CD14-positive monocyte (primary cell): ENCODE data around the gene PCDHA4. TPM values are rescaled to one million over a fixed set of nuclear protein-coding genes. Genes with fewer than 3 reads are reported as not detected.

ENCODE experiments used
- DNase-seq, 3 donors: peaks; one replicate each; pipeline ENCODE4 v3.0.0-alpha.2; 2011 to 2022
- H2AFZ ChIP-seq: 2 replicates; pipeline ENCODE4 v1.6.0; 2012; ENCODE audit warnings: mild to moderate bottlenecking, low read depth, low read length, inconsistent platforms; ENCODE audit not compliant: insufficient read depth, poor library complexity, severe bottlenecking
- H3K27ac ChIP-seq, 2 donors: 1 replicate in 1 of 2; 2 replicates in 1 of 2; pipeline ENCODE4 v1.5.1; 2012 to 2013; ENCODE audit warnings: low read length in 2 of 2, control low read depth in 1 of 2, inconsistent platforms in 1 of 2, low read depth in 1 of 2, mild to moderate bottlenecking in 1 of 2
- H3K27me3 ChIP-seq, 2 donors: one replicate each; pipeline versions ENCODE4 v1.6.0 to v1.6.1; 2011 to 2013; ENCODE audit warnings: low read length in 2 of 2; ENCODE audit not compliant: control insufficient read depth in 2 of 2, insufficient read depth in 2 of 2
- H3K36me3 ChIP-seq, 2 donors: replicated peaks in 1 of 2; 1 replicate in 1 of 2; 2 replicates in 1 of 2; pipeline versions ENCODE4 v1.5.1 to v1.6.1; 2012 to 2013; ENCODE audit warnings: low read length in 2 of 2, control low read depth in 1 of 2, inconsistent platforms in 1 of 2, mild to moderate bottlenecking in 1 of 2; ENCODE audit not compliant: insufficient read depth in 2 of 2, control insufficient read depth in 1 of 2
- H3K4me1 ChIP-seq, 2 donors: 1 replicate in 1 of 2; 2 replicates in 1 of 2; pipeline versions ENCODE4 v1.5.1 to v1.6.1; 2012 to 2013; ENCODE audit warnings: low read length in 2 of 2, control low read depth in 1 of 2, inconsistent platforms in 1 of 2, mild to moderate bottlenecking in 1 of 2, moderate library complexity in 1 of 2; ENCODE audit not compliant: insufficient read depth in 2 of 2, control insufficient read depth in 1 of 2
- H3K4me2 ChIP-seq: replicated peaks from 2 replicates; pipeline ENCODE3; 2012; ENCODE audit warnings: low read length, moderate library complexity, mild to moderate bottlenecking; ENCODE audit not compliant: poor library complexity, severe bottlenecking; ENCODE audit errors: extremely low read depth
- H3K4me3 ChIP-seq, 3 experiments: fragments of 200-600 bp in 1 of 3; sonication (generic) in 1 of 3; replicated peaks in 1 of 3; 1 replicate in 2 of 3; 2 replicates in 1 of 3; pipeline ENCODE4 v1.5.1; 2011 to 2013; ENCODE audit warnings: low read length in 3 of 3, mild to moderate bottlenecking in 3 of 3, control low read depth in 2 of 3, low read depth in 2 of 3, inconsistent platforms in 1 of 3, moderate library complexity in 1 of 3
- H3K79me2 ChIP-seq: 2 replicates; pipeline ENCODE4 v1.6.0; 2012; ENCODE audit warnings: mild to moderate bottlenecking, control low read depth, inconsistent platforms, low read length, moderate library complexity; ENCODE audit not compliant: insufficient read depth
- H3K9ac ChIP-seq: 2 replicates; pipeline ENCODE4 v1.6.0; 2017; ENCODE audit warnings: low read length, mild to moderate bottlenecking; ENCODE audit not compliant: insufficient read depth, poor library complexity, severe bottlenecking
- H3K9me3 ChIP-seq, 2 donors: replicated peaks in 1 of 2; 1 replicate in 1 of 2; 2 replicates in 1 of 2; pipeline versions ENCODE4 v1.5.1 to v1.6.1; 2012 to 2013; ENCODE audit warnings: low read length in 2 of 2, control low read depth in 1 of 2; ENCODE audit not compliant: control insufficient read depth in 1 of 2, insufficient read depth in 1 of 2
- H4K20me1 ChIP-seq: 2 replicates; pipeline ENCODE4 v1.6.0; 2012; ENCODE audit warnings: mild to moderate bottlenecking, low read length, control low read depth, moderate library complexity; ENCODE audit not compliant: insufficient read depth
- H3K27ac Mint-ChIP-seq, 7 donors: one replicate each; pipeline ENCODE4 v1.8.0; 2020; ENCODE audit warnings: mild to moderate bottlenecking in 7 of 7, mixed read lengths in 7 of 7, moderate library complexity in 6 of 7, inconsistent platforms in 2 of 7
- H3K27me3 Mint-ChIP-seq, 3 donors: one replicate each; pipeline ENCODE4 v1.8.0; 2021 to 2022; ENCODE audit warnings: low read depth in 3 of 3, mild to moderate bottlenecking in 3 of 3, mixed read lengths in 3 of 3, moderate library complexity in 3 of 3, inconsistent platforms in 1 of 3
- H3K36me3 Mint-ChIP-seq, 2 donors: one replicate each; pipeline ENCODE4 v1.8.0; 2020; ENCODE audit warnings: mixed read lengths in 2 of 2, inconsistent platforms in 1 of 2, mild to moderate bottlenecking in 1 of 2
- H3K4me1 Mint-ChIP-seq: one replicate; pipeline ENCODE4 v1.8.0; 2020; ENCODE audit warnings: mild to moderate bottlenecking, mixed read lengths
- H3K4me3 Mint-ChIP-seq, 2 donors: one replicate each; pipeline ENCODE4 v1.8.0; 2020; ENCODE audit warnings: mild to moderate bottlenecking in 2 of 2, mixed read lengths in 2 of 2, moderate library complexity in 1 of 2
- H3K9me3 Mint-ChIP-seq, 7 donors: one replicate each; pipeline ENCODE4 v1.8.0; 2020 to 2022; ENCODE audit warnings: mixed read lengths in 7 of 7, mild to moderate bottlenecking in 6 of 7, moderate library complexity in 6 of 7, inconsistent platforms in 2 of 7
- WGBS: methylation state at CpG from one replicate; pipeline ENCODE4 v1.1.5; 2013; ENCODE audit warnings: missing lambda C conversion rate; ENCODE audit not compliant: insufficient coverage; 5-methylcytosine and 5-hydroxymethylcytosine counted together
- intact Hi-C, 2 donors: fragments of 100-400 bp; cut with micrococcal nuclease; formaldehyde crosslinking; loops; one replicate each; pipeline versions ENCODE4 v1.15.0 to v1.15.1; 2023
- polyA plus RNA-seq, 3 donors: library from polyadenylated mRNA; depleted of rRNA in 1 of 3; unstranded in 2 of 3; stranded (reverse) in 1 of 3; fragments of 300-500 nt in 2 of 3; fragments of >200 nt in 1 of 3; fragmentation: Illumina TruSeq in 2 of 3; gene quantifications; 1 replicate in 2 of 3; 2 replicates in 1 of 3; pipeline ENCODE4 v1.2.3, GENCODE V29; 2012 to 2021
- TF ChIP-seq, protein P1 (sequence below): fragments of 200-600 bp; IDR thresholded peaks from one replicate; pipeline ENCODE4 v1.8.0; 2022; ENCODE audit warnings: antibody characterized with exemption, mild to moderate bottlenecking

PCDHA4 gene
- polyA plus RNA-seq, 3 donors: not detected

DNA sequence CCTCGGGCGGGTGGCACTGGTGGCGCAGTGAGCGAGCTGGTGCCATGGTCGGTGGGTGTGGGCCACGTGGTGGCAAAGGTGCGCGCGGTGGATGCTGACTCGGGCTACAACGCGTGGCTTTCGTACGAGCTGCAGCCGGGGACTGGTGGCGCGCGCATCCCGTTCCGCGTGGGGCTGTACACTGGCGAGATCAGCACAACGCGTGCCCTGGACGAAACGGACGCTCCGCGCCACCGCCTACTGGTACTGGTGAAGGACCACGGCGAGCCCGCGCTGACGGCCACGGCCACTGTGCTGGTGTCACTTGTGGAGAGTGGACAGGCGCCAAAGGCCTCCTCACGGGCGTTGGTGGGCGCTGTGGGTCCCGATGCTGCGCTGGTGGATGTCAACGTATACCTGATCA lies 2.0 kb downstream of the PCDHA4 start:
- H3K4me1 Mint-ChIP-seq: no peaks in the 10 kb centered on the region
- WGBS: 68% methylated on average over 43 of the region's 43 CpGs
- Histone ChIP-seq H3K27me3 (peaks cover 0 to 13% of the 10 kb centered on the region in 2 donors), H3K9me3 (peaks cover 31 to 36% of the 10 kb centered on the region in 2 donors), H3K4me1 (no peaks in the 10 kb centered on the region), H4K20me1 (no peaks in the 10 kb centered on the region), H2AFZ (no peak overlapping the region), H3K79me2 (no peaks in the 10 kb centered on the region), H3K36me3 (no peaks in the 10 kb centered on the region), H3K4me2 (no peak overlapping the region), H3K9ac (no peak overlapping the region), H3K27ac (no peak overlapping the region), H3K4me3 (no peak overlapping the region)
- TF ChIP-seq, protein P1, sequence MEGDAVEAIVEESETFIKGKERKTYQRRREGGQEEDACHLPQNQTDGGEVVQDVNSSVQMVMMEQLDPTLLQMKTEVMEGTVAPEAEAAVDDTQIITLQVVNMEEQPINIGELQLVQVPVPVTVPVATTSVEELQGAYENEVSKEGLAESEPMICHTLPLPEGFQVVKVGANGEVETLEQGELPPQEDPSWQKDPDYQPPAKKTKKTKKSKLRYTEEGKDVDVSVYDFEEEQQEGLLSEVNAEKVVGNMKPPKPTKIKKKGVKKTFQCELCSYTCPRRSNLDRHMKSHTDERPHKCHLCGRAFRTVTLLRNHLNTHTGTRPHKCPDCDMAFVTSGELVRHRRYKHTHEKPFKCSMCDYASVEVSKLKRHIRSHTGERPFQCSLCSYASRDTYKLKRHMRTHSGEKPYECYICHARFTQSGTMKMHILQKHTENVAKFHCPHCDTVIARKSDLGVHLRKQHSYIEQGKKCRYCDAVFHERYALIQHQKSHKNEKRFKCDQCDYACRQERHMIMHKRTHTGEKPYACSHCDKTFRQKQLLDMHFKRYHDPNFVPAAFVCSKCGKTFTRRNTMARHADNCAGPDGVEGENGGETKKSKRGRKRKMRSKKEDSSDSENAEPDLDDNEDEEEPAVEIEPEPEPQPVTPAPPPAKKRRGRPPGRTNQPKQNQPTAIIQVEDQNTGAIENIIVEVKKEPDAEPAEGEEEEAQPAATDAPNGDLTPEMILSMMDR: no peak
- H3K9me3 Mint-ChIP-seq: peaks cover 29 to 51% (median 46%) of the 10 kb centered on the region in 7 donors
- no peak overlapping the region for H3K27ac Mint-ChIP-seq
- intact Hi-C loops: no loop called here
- H3K4me3 Mint-ChIP-seq: no peak overlapping the region
- H3K36me3 Mint-ChIP-seq: peaks cover 0 to 3% of the 10 kb centered on the region in 2 donors
- H3K27me3 Mint-ChIP-seq: peaks cover 4 to 11% (median 9%) of the 10 kb centered on the region in 3 donors
- no peak for DNase-seq

DNA sequence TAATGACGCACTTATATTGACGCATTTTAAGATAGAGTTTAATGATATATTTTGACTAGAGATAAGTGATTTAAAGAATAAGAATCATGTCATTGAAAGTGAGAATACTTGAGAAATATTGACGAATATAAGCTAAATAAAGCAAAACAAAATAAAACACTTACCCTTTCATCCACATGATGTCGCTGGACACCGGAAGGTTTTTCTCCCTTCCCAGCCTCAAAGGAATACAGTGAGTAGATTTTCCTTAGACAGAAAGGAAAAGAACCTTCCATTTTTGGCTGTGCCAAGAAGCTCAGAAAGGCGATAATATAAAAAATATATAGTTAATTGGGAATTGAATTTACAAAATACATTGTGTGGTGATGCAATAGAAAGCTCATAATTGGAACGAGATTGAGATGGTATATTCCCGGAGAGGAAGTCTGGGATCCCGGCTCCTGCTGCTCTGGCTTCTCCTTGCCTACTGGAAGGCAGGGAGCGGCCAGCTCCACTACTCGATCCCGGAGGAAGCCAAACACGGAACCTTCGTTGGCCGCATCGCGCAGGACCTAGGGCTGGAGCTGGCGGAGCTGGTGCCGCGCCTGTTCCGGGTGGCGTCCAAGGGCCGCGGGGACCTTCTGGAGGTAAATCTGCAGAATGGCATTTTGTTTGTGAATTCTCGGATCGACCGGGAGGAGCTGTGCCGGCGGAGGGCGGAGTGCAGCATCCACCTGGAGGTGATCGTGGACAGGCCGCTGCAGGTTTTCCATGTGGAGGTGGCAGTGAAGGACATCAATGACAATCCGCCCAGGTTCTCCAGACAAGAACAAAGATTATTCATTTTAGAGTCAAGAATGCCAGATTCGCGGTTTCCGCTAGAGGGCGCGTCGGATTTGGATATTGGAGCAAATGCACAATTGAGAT lies 14.8 kb downstream of the PCDHA4 start, which contains the start of gene PCDHA5:
PCDHA5 (plus strand) TSS at position 239 of the 906 bp plus-strand sequence.
- Histone ChIP-seq H3K9me3 (peaks cover 36 to 38% of the 10 kb centered on the region in 2 donors), H3K36me3 (no peaks in the 10 kb centered on the region), H3K9ac (no peak within 1 kb of the TSS), H4K20me1 (no peaks in the 10 kb centered on the region), H3K27me3 (peaks cover 0 to 4% of the 10 kb centered on the region in 2 donors), H3K27ac (no peak within 1 kb of the TSS), H3K79me2 (no peaks in the 10 kb centered on the region), H3K4me1 (no peaks in the 10 kb centered on the region), H2AFZ (no peak within 1 kb of the TSS), H3K4me2 (no peak within 1 kb of the TSS), H3K4me3 (no peak within 1 kb of the TSS)
- intact Hi-C loops: loop anchor here in 1 of 2 donors (10.0 kb wide), 1 partner anchor 53 kb away; the partner anchor contains the start of gene PCDHA12
- peaks cover 5 to 9% (median 7%) of the 10 kb centered on the region in 3 donors for H3K27me3 Mint-ChIP-seq
- no peaks in the 10 kb centered on the region for H3K4me1 Mint-ChIP-seq
- H3K9me3 Mint-ChIP-seq: peaks cover 22 to 38% (median 35%) of the 10 kb centered on the region in 7 donors
- WGBS: 40% methylated on average over 33 of the region's 39 CpGs
- no peak within 1 kb of the TSS for H3K27ac Mint-ChIP-seq
- H3K4me3 Mint-ChIP-seq: no peak within 1 kb of the TSS
- peaks cover 0 to 4% of the 10 kb centered on the region in 2 donors for H3K36me3 Mint-ChIP-seq
- no peak for DNase-seq
- TF ChIP-seq, protein P1: peak; percentile 20
